Neuronal stem cell (in vitro differentiated cells): ENCODE measurements around the gene PANX3.
"Not testable (repeated sequence)": the region's sequence is repeated elsewhere in the genome, so short reads cannot be mapped to it uniquely, and the experiment has no call there.

Source experiments
- DNase-seq: peaks from one replicate; pipeline ENCODE4 v3.0.0-alpha.2; 2013; ENCODE audit warnings: low spot score
- H2AFZ ChIP-seq: one replicate; pipeline ENCODE4 v1.6.1; 2013; ENCODE audit warnings: mild to moderate bottlenecking, low read length, inconsistent platforms
- H2AK5ac ChIP-seq: 2 replicates; pipeline ENCODE4 v1.6.1; 2013; ENCODE audit warnings: low read depth, mild to moderate bottlenecking, inconsistent platforms, low read length, moderate library complexity, mixed read lengths
- H2BK120ac ChIP-seq: 2 replicates; pipeline ENCODE4 v1.6.1; 2013; ENCODE audit warnings: low read depth, mild to moderate bottlenecking, inconsistent platforms, low read length, moderate library complexity, mixed read lengths
- H2BK12ac ChIP-seq: one replicate; pipeline ENCODE4 v1.6.1; 2013; ENCODE audit warnings: low read length, inconsistent platforms
- H2BK15ac ChIP-seq: 2 replicates; pipeline ENCODE4 v1.6.1; 2013; ENCODE audit warnings: mild to moderate bottlenecking, low read length, inconsistent platforms, mixed read lengths
- H2BK5ac ChIP-seq: one replicate; pipeline ENCODE4 v1.6.1; 2013; ENCODE audit warnings: inconsistent platforms, mild to moderate bottlenecking, low read length, moderate library complexity
- H3K14ac ChIP-seq: one replicate; pipeline ENCODE4 v1.6.1; 2013; ENCODE audit warnings: low read length, inconsistent platforms
- H3K18ac ChIP-seq: 2 replicates; pipeline ENCODE4 v1.6.1; 2013; ENCODE audit warnings: low read length, inconsistent platforms
- H3K23ac ChIP-seq: 2 replicates; pipeline ENCODE4 v1.6.1; 2013; ENCODE audit warnings: low read depth, mild to moderate bottlenecking, mixed read lengths, low read length, inconsistent platforms; ENCODE audit not compliant: poor library complexity
- H3K27ac ChIP-seq: replicated peaks from 3 replicates; pipeline ENCODE4 v1.5.1; 2013; ENCODE audit warnings: low read length, inconsistent platforms
- H3K27me3 ChIP-seq, 3 experiments: 2 replicates each; pipeline ENCODE4 v1.6.1; 2013; ENCODE audit warnings: low read length in 3 of 3, mild to moderate bottlenecking in 2 of 3, inconsistent platforms in 1 of 3, low read depth in 1 of 3, mixed read lengths in 1 of 3, moderate library complexity in 1 of 3; ENCODE audit not compliant: control insufficient read depth in 3 of 3, insufficient read depth in 3 of 3
- H3K36me3 ChIP-seq, 2 donors: replicated peaks in 1 of 2; 2 replicates each; pipeline ENCODE4 v1.6.1; 2013; ENCODE audit warnings: low read length in 2 of 2; ENCODE audit not compliant: control insufficient read depth in 2 of 2, insufficient read depth in 2 of 2
- H3K4ac ChIP-seq: 2 replicates; pipeline ENCODE4 v1.6.1; 2013; ENCODE audit warnings: inconsistent platforms, mild to moderate bottlenecking, low read length, moderate library complexity
- H3K4me1 ChIP-seq, 2 donors: 1 replicate in 1 of 2; 2 replicates in 1 of 2; pipeline ENCODE4 v1.6.1; 2013; ENCODE audit warnings: low read length in 2 of 2, low read depth in 1 of 2; ENCODE audit not compliant: control insufficient read depth in 2 of 2, insufficient read depth in 1 of 2
- H3K4me2 ChIP-seq: one replicate; pipeline ENCODE4 v1.6.1; 2013; ENCODE audit warnings: mild to moderate bottlenecking, low read length, inconsistent platforms; ENCODE audit not compliant: insufficient read depth, poor library complexity, severe bottlenecking
- H3K4me3 ChIP-seq, 2 donors: 2 replicates each; pipeline ENCODE4 v1.5.1; 2013; ENCODE audit warnings: low read length in 2 of 2, mild to moderate bottlenecking in 2 of 2, inconsistent platforms in 1 of 2, moderate library complexity in 1 of 2
- H3K79me1 ChIP-seq: one replicate; pipeline ENCODE4 v1.6.1; 2013; ENCODE audit warnings: low read depth, mild to moderate bottlenecking, inconsistent platforms, low read length, moderate library complexity
- H3K9ac ChIP-seq: one replicate; pipeline ENCODE4 v1.6.1; 2013; ENCODE audit warnings: mild to moderate bottlenecking, low read depth, low read length, inconsistent platforms; ENCODE audit not compliant: poor library complexity
- H3K9me3 ChIP-seq, 2 donors: replicated peaks in 1 of 2; 2 replicates each; pipeline versions ENCODE3 to v1.6.1; 2013; ENCODE audit warnings: low read length in 2 of 2, mild to moderate bottlenecking in 2 of 2, inconsistent platforms in 1 of 2, low read depth in 1 of 2, mixed read lengths in 1 of 2, moderate library complexity in 1 of 2; ENCODE audit not compliant: control insufficient read depth in 2 of 2, insufficient read depth in 1 of 2
- H4K8ac ChIP-seq: one replicate; pipeline ENCODE4 v1.6.1; 2013; ENCODE audit warnings: low read depth, mild to moderate bottlenecking, inconsistent platforms, low read length, moderate library complexity
- H4K91ac ChIP-seq: one replicate; pipeline ENCODE4 v1.6.1; 2013; ENCODE audit warnings: low read length, low read depth, mild to moderate bottlenecking, inconsistent platforms; ENCODE audit not compliant: poor library complexity
- WGBS, 2 donors: extraction: QIAGEN DNeasy Blood & Tissue Kit; methylation state at CpG; one replicate each; pipeline ENCODE4 v1.1.7; 2013; ENCODE audit warnings: missing lambda C conversion rate in 2 of 2, mixed read lengths in 1 of 2; ENCODE audit not compliant: insufficient read length in 2 of 2, insufficient replicate concordance in 1 of 2; ENCODE audit errors: extremely low coverage in 2 of 2; 5-methylcytosine and 5-hydroxymethylcytosine counted together

The PANX3 gene

GRCh38 chr11:124602723-124603122 lies 8.5 kb upstream of the PANX3 start:
- H3K4me1 ChIP-seq, H2BK120ac ChIP-seq, H3K9me3 ChIP-seq, H4K8ac ChIP-seq, H3K27ac ChIP-seq, H3K79me1 ChIP-seq, H3K23ac ChIP-seq, H3K9ac ChIP-seq, H3K36me3 ChIP-seq, DNase-seq, H3K27me3 ChIP-seq, H2AK5ac ChIP-seq, H2BK12ac ChIP-seq, H2BK5ac ChIP-seq, H3K14ac ChIP-seq, H3K4me2 ChIP-seq, H2BK15ac ChIP-seq, H4K91ac ChIP-seq, H2AFZ ChIP-seq, H3K4ac ChIP-seq, H3K18ac ChIP-seq, H3K4me3 ChIP-seq: not testable (repeated sequence)
- WGBS, 2 donors = no CpG with 5 or more reads among the region's 3 CpGs

GRCh38 chr11:124605719-124606118 lies 5.5 kb upstream of the PANX3 start:
- Histone ChIP-seq H2AFZ (no peak overlapping the region), H3K23ac (no peak overlapping the region)
- WGBS, 2 donors = no CpG with 5 or more reads among the region's 3 CpGs

GRCh38 chr11:124608147-124608546 lies 3.1 kb upstream of the PANX3 start:
- Histone ChIP-seq H2AK5ac (no peak overlapping the region), H2BK120ac (no peak overlapping the region), H2BK15ac (no peak overlapping the region), H3K36me3 (no peaks in the 10 kb centered on the region), H3K18ac (no peak overlapping the region), H4K91ac (no peak overlapping the region), H3K27me3 (peaks cover 0 to 8% (median 0%) of the 10 kb centered on the region in 3 experiments), H3K4me2 (no peak overlapping the region), H3K9me3 (no peaks in the 10 kb centered on the region), H3K79me1 (no peaks in the 10 kb centered on the region), H2AFZ (no peak overlapping the region), H2BK12ac (no peak overlapping the region), H3K9ac (no peak overlapping the region), H3K27ac (no peak overlapping the region), H3K4ac (no peak overlapping the region), H3K14ac (no peak overlapping the region), H4K8ac (no peak overlapping the region), H3K4me1 (no peaks in the 10 kb centered on the region), H3K23ac (no peak overlapping the region), H3K4me3 (no peak overlapping the region), H2BK5ac (no peak overlapping the region)
- no peak for DNase-seq

More at GRCh38 chr11:124605719-124606118, 5.5 kb upstream of the PANX3 start:
- no peaks in the 10 kb centered on the region for H3K9me3 ChIP-seq
- H3K14ac ChIP-seq = no peak overlapping the region
- no peak overlapping the region for H3K18ac ChIP-seq
- no peak overlapping the region for H4K8ac ChIP-seq
- H2AK5ac ChIP-seq = no peak overlapping the region
- no peak overlapping the region for H3K27ac ChIP-seq
- peaks cover 0 to 2% of the 10 kb centered on the region in 2 donors for H3K4me1 ChIP-seq
- no peak overlapping the region for H3K4me2 ChIP-seq
- H2BK12ac ChIP-seq = no peak overlapping the region
- no peak overlapping the region for H2BK120ac ChIP-seq
- no peaks in the 10 kb centered on the region for H3K79me1 ChIP-seq
- no peak overlapping the region for H3K9ac ChIP-seq
- H4K91ac ChIP-seq = no peak overlapping the region
- no peak for DNase-seq
- H3K4ac ChIP-seq = no peak overlapping the region
- H3K36me3 ChIP-seq = no peaks in the 10 kb centered on the region
- H3K4me3 ChIP-seq = no peak overlapping the region
- H3K27me3 ChIP-seq = peaks cover 0 to 2% (median 0%) of the 10 kb centered on the region in 3 experiments
- no peak overlapping the region for H2BK5ac ChIP-seq
- H2BK15ac ChIP-seq = no peak overlapping the region

- H2BK120ac ChIP-seq = no peak overlapping the region
- no peak for DNase-seq
- WGBS, 2 donors = no CpG with 5 or more reads among the region's 2 CpGs
- H3K9me3 ChIP-seq = no peaks in the 10 kb centered on the region
- peaks cover 0 to 8% (median 0%) of the 10 kb centered on the region in 3 experiments for H3K27me3 ChIP-seq
- H3K18ac ChIP-seq = no peak overlapping the region
- H4K8ac ChIP-seq = no peak overlapping the region
- no peak overlapping the region for H2AFZ ChIP-seq
- H3K4me2 ChIP-seq = no peak overlapping the region
- no peaks in the 10 kb centered on the region for H3K79me1 ChIP-seq
- no peak overlapping the region for H4K91ac ChIP-seq
- H3K27ac ChIP-seq = no peak overlapping the region
- no peak overlapping the region for H2BK12ac ChIP-seq
- H2BK5ac ChIP-seq = no peak overlapping the region
- no peak overlapping the region for H3K14ac ChIP-seq
- H3K4ac ChIP-seq = no peak overlapping the region
- no peaks in the 10 kb centered on the region for H3K4me1 ChIP-seq
- no peak overlapping the region for H3K9ac ChIP-seq
- H3K23ac ChIP-seq = no peak overlapping the region
- H3K4me3 ChIP-seq = no peak overlapping the region
- no peak overlapping the region for H2AK5ac ChIP-seq
- no peaks in the 10 kb centered on the region for H3K36me3 ChIP-seq
- no peak overlapping the region for H2BK15ac ChIP-seq
Observed at GRCh38 chr11:124610295-124610694, 933 bp upstream of the PANX3 start.
